Ishikawa (cell line): ENCODE measurements around the gene CDK6.

ENCODE experiments used
- EP300 ChIP-seq: IDR thresholded peaks from 2 replicates; pipeline ENCODE4 v1.6.1; 2012; ENCODE audit warnings: borderline replicate concordance
- RAD21 ChIP-seq: IDR thresholded peaks from 2 replicates; pipeline ENCODE4 v1.6.1; 2012; ENCODE audit warnings: low read depth
- YY1 ChIP-seq: IDR thresholded peaks from 2 replicates; pipeline ENCODE4 v1.6.1; 2012; ENCODE audit warnings: low read depth

GRCh38 chr7:92702535-92702934, 133.8 kb downstream of the CDK6 start:
- TF ChIP-seq YY1 (no peak), EP300 (no peak), RAD21 (no peak)
